HG03045 (cell line): ENCODE data around the gene FBXW8.
"Not testable (repeated sequence)": the region's sequence is repeated elsewhere in the genome, so short reads cannot be mapped to it uniquely, and the experiment has no call there.

Source experiments
- ATAC-seq: cut with Tn5 transposase; IDR thresholded peaks from one replicate; pipeline ENCODE4 v1.9.1; 2021; ENCODE audit warnings: mild to moderate bottlenecking, moderate library complexity; ENCODE audit not compliant: unreplicated experiment

Gene FBXW8

GRCh38 chr12:117049295-117049694 is 138.5 kb downstream of the FBXW8 start:
- no peak for ATAC-seq

GRCh38 chr12:117050060-117050459 is 139.3 kb downstream of the FBXW8 start:
- ATAC-seq: no peak

- no peak for ATAC-seq
Observed at GRCh38 chr12:117051380-117051779, 140.6 kb downstream of the FBXW8 start.

- no peak for ATAC-seq
Observed at GRCh38 chr12:117052386-117053049, 141.8 kb downstream of the FBXW8 start.

GRCh38 chr12:117053050-117053400 is 142.3 kb downstream of the FBXW8 start:
- ATAC-seq: no peak

GRCh38 chr12:117053597-117054201 is 142.9 kb downstream of the FBXW8 start:
- ATAC-seq: no peak

GRCh38 chr12:117054279-117054678 is 143.5 kb downstream of the FBXW8 start:
- ATAC-seq: no peak

- not testable (repeated sequence) for ATAC-seq
Observed at GRCh38 chr12:117057626-117058025, 146.9 kb downstream of the FBXW8 start.

GRCh38 chr12:117058442-117059072 is 147.8 kb downstream of the FBXW8 start:
- ATAC-seq: no peak

GRCh38 chr12:117059156-117059555 is 148.4 kb downstream of the FBXW8 start:
- no peak for ATAC-seq

- ATAC-seq: no peak
Observed at GRCh38 chr12:117060246-117060928, 149.6 kb downstream of the FBXW8 start.

- no peak for ATAC-seq
Observed at GRCh38 chr12:117060929-117061305, 150.2 kb downstream of the FBXW8 start.

- no peak for ATAC-seq
Observed at GRCh38 chr12:117061555-117062079, 150.9 kb downstream of the FBXW8 start.

- no peak for ATAC-seq
Observed at GRCh38 chr12:117063162-117063911, 152.6 kb downstream of the FBXW8 start.

- ATAC-seq: no peak
Observed at GRCh38 chr12:117064049-117064448, 153.3 kb downstream of the FBXW8 start.

- ATAC-seq: no peak
Observed at GRCh38 chr12:117064596-117064995, 153.8 kb downstream of the FBXW8 start.

- ATAC-seq: no peak
Observed at GRCh38 chr12:117067016-117067415, 156.3 kb downstream of the FBXW8 start.

- ATAC-seq: no peak
Observed at GRCh38 chr12:117067638-117068037, 156.9 kb downstream of the FBXW8 start.

- no peak for ATAC-seq
Observed at GRCh38 chr12:117068492-117068891, 157.7 kb downstream of the FBXW8 start.

GRCh38 chr12:117069101-117069797 is 158.5 kb downstream of the FBXW8 start:
- ATAC-seq: no peak
